Ovary (tissue), 9 donors: ENCODE measurements around the gene HGF. TPM values are rescaled to one million over a fixed set of nuclear protein-coding genes. Genes with fewer than 3 reads are reported as not detected.
A peak's percentile ranks its signal among the peaks of the same experiment; 100 is the strongest.

Experiments used
- DNase-seq, 5 donors: peaks; one replicate each; pipeline ENCODE4 v3.0.0-alpha.2; 2019 to 2020
- H3K27ac ChIP-seq, 2 donors: fragments of 200-600 bp; one replicate each; pipeline versions ENCODE4 v1.5.1 to v1.8.0; 2019 to 2022
- H3K27me3 ChIP-seq: fragments of 200-600 bp; one replicate; pipeline ENCODE4 v1.8.0; 2022
- H3K36me3 ChIP-seq: fragments of 200-600 bp; sonication (generic); one replicate; pipeline ENCODE4 v1.5.1; 2019
- H3K4me1 ChIP-seq: one replicate; pipeline ENCODE4 v1.8.1; 2013; ENCODE audit warnings: mild to moderate bottlenecking, moderate library complexity; ENCODE audit not compliant: insufficient read depth
- H3K4me3 ChIP-seq: fragments of 200-600 bp; sonication (generic); one replicate; pipeline ENCODE4 v1.5.1; 2017
- H3K9me3 ChIP-seq, 2 donors: fragments of 200-600 bp in 1 of 2; sonication (generic) in 1 of 2; one replicate each; pipeline versions ENCODE4 v1.5.1 to v1.8.1; 2013 to 2019; ENCODE audit warnings: mild to moderate bottlenecking in 1 of 2, moderate library complexity in 1 of 2
- CTCF ChIP-seq, 3 donors: fragments of 450-650 bp in 2 of 3; fragments of 200-600 bp in 1 of 3; IDR thresholded peaks; one replicate each; pipeline versions ENCODE4 v1.5.1 to v1.8.0; 2016 to 2022; ENCODE audit warnings: antibody characterized with exemption in 3 of 3, mild to moderate bottlenecking in 1 of 3
- EP300 ChIP-seq: sonication (generic); formaldehyde crosslinking; IDR thresholded peaks from one replicate; pipeline ENCODE4 v1.6.1; 2017; ENCODE audit warnings: antibody characterized with exemption
- POLR2A ChIP-seq: fragments of 450-650 bp; IDR thresholded peaks from one replicate; pipeline ENCODE4 v1.6.1; 2017; ENCODE audit warnings: antibody characterized with exemption, mild to moderate bottlenecking, moderate library complexity
- WGBS, 3 donors: extraction: QIAGEN DNeasy Blood & Tissue Kit in 1 of 3; methylation state at CpG; one replicate each; pipeline versions ENCODE4 v1.1.5 to v1.1.7; 2013 to 2017; 5-methylcytosine and 5-hydroxymethylcytosine counted together
- intact Hi-C, 4 donors: fragments of 100-400 bp; cut with DNase I; formaldehyde crosslinking; loops; one replicate each; pipeline versions ENCODE4 v1.11.0 to v1.15.1; 2022 to 2023
- polyA plus RNA-seq, 2 donors: library from polyadenylated mRNA; stranded (reverse); fragments of 200-250 nt in 1 of 2; fragments of 350-450 nt in 1 of 2; fragmentation: Illumina TruSeq in 1 of 2; extraction: RNeasy Lipid Tissue Mini Kit (QIAGEN cat#74804) in 1 of 2; gene quantifications; one replicate each; pipeline ENCODE4 v1.2.3, GENCODE V29; 2013 to 2014
- total RNA-seq, 7 donors: library from RNA; depleted of rRNA in 2 of 7; stranded (reverse); fragments of >200 nt in 2 of 7; fragmentation: NEBNext Ultra II Directional in 3 of 7; extraction: Animal tissue kit (Norgen Biotek cat#: 25700) in 3 of 7; gene quantifications; one replicate each; pipeline versions ENCODE4 v1.1.0 to v1.2.4, GENCODE V29; 2016 to 2023
- donor health status: DM: no; HTN: no; CAD: no; lungs with moderate emphysema.
- donor health status: DM: no; HTN: no; CAD: no.
- donor health status: Bipolar disorder and iron deficiency.
- donor health status: DM: yes; HTN: yes; CAD: no.
- donor health status: DM: no; HTN: no; CAD: no.
- donor health status: DM: yes; HTN: yes; CAD: no.

The HGF gene
- total and polyA plus RNA-seq, 9 donors, result 1.0 to 7.6 (median 3.2) TPM

DNA sequence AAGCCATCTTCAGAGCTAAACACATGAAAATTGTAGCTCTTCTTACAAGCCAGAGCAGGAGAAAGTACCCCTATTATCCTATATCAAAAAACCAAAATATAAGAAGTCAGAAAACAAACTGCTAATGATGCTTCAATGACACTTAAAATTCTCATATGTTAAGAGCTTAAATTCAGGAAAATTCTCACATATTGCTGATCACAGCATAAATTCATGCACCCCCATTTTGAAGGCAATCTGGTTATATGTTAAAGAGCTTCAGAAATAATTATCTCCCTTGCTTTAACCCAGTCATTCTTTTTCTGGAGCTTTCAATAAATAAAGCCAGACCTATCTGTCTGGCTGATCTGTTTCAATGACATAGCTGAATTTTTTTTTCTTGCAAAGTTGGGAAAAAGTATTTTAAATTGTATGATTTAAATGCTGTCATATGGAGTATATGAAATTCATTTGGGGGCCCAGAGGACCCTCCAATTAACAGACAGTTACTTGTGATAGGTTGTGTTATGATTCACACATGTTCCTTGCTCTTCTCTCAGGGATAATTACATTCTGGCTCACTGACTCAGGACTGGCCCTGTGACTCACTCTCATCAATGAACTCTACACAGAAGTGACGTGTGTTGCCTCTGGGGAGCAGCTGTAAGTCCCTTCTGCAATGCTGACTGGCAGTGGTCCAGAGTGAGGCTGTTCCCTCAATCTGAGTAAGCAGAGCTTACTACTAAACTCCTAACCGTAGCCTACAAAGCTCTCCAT is 85.2 kb downstream of the HGF start:
- no peaks in the 10 kb centered on the region for H3K4me1 ChIP-seq
- no peak for TF ChIP-seq CTCF (IDR thresholded peaks at IDR 0.05)
- no peak for TF ChIP-seq EP300
- no peak for TF ChIP-seq POLR2A
- intact Hi-C loops, result no loop called here
- H3K36me3 ChIP-seq, result no peaks in the 10 kb centered on the region
- 15 to 35% (median 15%) methylated on average over 2 of the region's 2 CpGs for WGBS, 3 donors
- peak; percentile 57 to 90 (median 65) for DNase-seq
- no peak overlapping the region for H3K4me3 ChIP-seq
- no peak overlapping the region for H3K27ac ChIP-seq
- no peaks in the 10 kb centered on the region for H3K9me3 ChIP-seq
- H3K27me3 ChIP-seq, result no peaks in the 10 kb centered on the region

GRCh38 chr7:81684033-81684432 is 85.8 kb downstream of the HGF start:
- Histone ChIP-seq H3K4me1 (no peaks in the 10 kb centered on the region), H3K9me3 (no peaks in the 10 kb centered on the region), H3K27me3 (no peaks in the 10 kb centered on the region), H3K27ac (no peak overlapping the region), H3K36me3 (no peaks in the 10 kb centered on the region), H3K4me3 (no peak overlapping the region)
- intact Hi-C loops, result no loop called here
- DNase-seq, result no peak
- 85 to 95% (median 88%) methylated on average over 5 of the region's 5 CpGs for WGBS, 3 donors
- TF ChIP-seq CTCF (IDR thresholded peaks at IDR 0.05), result no peak
- no peak for TF ChIP-seq POLR2A
- no peak for TF ChIP-seq EP300

DNA sequence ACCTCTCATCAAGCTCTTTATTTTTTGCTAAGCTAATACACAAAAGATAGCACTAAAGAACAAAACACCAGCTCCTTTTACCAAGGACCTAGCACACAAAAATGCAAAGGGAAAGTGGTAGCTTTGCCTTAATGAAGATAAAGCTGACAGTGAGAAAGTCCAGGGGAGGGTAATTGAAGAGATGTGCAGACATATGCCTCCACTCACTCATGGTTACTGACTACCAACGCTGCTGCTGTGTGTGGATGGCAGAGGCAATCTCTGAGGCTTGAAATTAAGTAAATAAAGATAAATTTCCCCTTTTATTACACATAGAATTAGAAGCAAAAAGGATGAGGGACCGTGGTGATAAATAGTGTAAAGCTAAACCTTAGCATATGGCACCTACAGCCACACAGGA is 87.0 kb downstream of the HGF start:
- intact Hi-C loops, result no loop called here
- Histone ChIP-seq H3K4me1 (no peaks in the 10 kb centered on the region), H3K9me3 (no peaks in the 10 kb centered on the region), H3K36me3 (no peaks in the 10 kb centered on the region), H3K4me3 (no peak overlapping the region), H3K27ac (no peak overlapping the region), H3K27me3 (no peaks in the 10 kb centered on the region)
- DNase-seq, result no peak
- TF ChIP-seq CTCF (IDR thresholded peaks at IDR 0.05), result no peak
- no peak for TF ChIP-seq POLR2A
- no peak for TF ChIP-seq EP300
- WGBS, 3 donors, result 37 to 40% (median 38%) methylated on average over 2 of the region's 2 CpGs

DNA sequence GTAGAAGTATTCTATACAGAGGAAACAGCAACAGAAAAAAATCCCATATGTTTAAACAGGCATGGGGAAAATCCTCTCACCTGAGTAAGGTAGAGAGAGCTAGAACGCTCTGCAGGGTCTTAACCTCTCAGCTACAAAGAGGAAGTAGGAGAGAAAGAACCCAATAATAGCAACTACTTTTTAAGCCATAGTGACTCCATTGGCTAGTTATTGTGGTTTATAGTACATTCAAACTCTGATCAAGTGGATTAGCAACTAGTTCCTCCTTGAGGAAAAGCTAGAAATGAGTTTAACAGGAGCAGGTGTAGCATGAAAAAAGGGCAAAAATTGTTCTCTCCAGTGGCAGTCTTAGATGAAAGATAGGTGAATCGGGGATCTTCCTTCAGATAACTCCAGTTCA is 89.7 kb downstream of the HGF start:
- no peak overlapping the region for H3K4me3 ChIP-seq
- WGBS, 3 donors, result 78 to 79% (median 78%) methylated on average over 2 of the region's 2 CpGs
- intact Hi-C loops, result no loop called here

More for the DNA sequence above, 89.7 kb downstream of the HGF start:
- Histone ChIP-seq H3K36me3 (no peaks in the 10 kb centered on the region), H3K27me3 (no peaks in the 10 kb centered on the region), H3K9me3 (no peaks in the 10 kb centered on the region), H3K27ac (no peak overlapping the region), H3K4me1 (no peaks in the 10 kb centered on the region)
- DNase-seq, result no peak
- no peak for TF ChIP-seq CTCF (IDR thresholded peaks at IDR 0.05)
- TF ChIP-seq EP300, result no peak
- no peak for TF ChIP-seq POLR2A
